G401.6 (cell line): ENCODE data around the gene LRRC57.

Experiments used
- FAIRE-seq: peaks from 2 replicates; lab custom pipeline; 2012; peaks lifted over from hg19 to GRCh38; lab: Jason Lieb, UNC

LRRC57 gene

DNA sequence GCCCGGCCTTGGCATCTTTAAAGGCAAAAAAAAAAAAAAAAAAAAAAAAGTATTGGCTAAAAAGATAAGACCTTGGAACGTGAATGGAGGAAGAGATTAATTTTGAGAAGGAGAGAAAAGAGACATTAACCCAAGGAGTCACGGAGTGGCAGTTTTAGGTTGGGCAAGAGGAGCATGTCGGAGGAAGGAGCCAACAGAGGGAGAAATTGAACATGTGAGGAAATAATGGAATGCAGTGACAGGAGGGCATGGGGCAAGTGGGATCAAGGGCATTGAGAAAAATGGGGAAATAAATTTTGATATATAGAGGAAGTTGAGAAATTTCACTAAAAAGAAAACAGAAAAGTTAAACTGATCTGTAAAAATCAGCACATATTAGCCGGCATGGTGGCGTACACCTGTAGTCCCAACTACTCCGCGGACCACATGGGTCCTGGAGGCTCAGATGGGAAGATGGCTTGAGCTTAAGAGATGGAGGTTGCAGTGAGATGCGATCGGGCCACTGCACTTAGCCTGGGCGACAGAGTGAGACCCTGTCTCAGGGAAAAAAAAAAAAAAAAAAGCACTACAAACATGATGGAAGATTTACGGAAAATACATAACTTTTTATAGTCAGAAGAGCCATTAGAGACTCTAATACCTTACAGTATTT is 1.3 kb upstream of the LRRC57 start:
- no peak for FAIRE-seq

DNA sequence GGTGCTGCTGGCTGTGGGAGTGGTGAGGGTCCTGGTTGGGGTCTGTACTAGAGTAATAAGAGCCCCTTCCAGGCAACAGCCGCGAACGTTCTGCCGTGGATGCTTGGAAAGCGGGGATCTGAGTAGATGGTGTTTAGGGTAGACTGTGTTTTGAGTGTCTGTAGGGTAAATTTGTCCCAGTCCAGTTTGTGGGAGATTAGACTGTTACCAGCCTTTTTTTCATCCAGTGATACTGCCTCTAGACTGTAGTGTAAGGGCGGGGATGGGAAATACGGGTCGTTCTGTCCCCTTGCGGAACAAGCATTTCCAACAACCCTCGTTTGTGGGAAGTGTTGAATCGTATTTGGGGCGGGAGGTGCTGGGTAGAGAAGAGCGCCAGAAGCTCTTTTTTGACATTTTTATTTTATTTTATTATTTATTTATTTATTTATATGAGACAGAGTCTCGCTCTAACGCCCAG is 469 bp upstream of the LRRC57 start:
- FAIRE-seq = no peak

DNA sequence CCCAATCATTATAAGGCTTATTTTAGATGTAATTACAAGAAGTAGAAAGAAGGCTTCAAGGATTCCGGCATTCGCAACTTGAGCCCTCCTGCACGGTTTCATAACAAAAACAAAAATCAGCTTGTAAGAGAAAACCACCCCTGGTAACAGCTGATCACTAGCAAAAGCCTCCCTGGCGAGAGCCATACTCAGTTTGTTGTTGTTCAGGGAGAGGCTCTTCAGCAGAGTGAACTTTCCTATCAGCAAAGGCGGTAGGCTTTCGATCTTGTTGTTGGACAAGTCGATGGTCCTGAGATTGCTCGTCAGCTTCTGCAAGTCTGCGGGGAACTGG is 710 bp downstream of the LRRC57 start:
- no peak for FAIRE-seq

- FAIRE-seq = no peak
Measured at GRCh38 chr15:42544853-42545629, 3.6 kb downstream of the LRRC57 start.

GRCh38 chr15:42533246-42533645 is 15.3 kb downstream of the LRRC57 start:
- FAIRE-seq = no peak

DNA sequence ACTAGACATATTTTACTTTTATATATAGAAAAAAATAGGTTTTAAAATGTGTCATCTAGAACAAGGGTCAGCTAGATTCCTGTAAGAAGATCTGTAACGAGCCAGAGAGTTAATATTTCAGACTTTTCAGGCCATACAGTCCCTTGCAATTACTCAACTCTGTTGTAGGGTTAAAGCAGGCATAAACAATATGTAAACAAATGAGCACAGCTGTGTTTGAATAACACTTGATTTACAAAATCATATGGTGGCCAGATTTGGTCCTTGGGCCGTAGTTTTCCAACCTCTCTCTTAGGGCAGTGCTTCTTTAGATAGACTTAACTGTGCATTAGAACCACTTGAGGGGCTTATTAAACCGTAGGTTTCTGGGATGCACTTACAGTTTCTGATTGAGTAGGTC is 19.6 kb downstream of the LRRC57 start:
- FAIRE-seq = no peak

GRCh38 chr15:42523331-42523730 is 25.3 kb downstream of the LRRC57 start:
- no peak for FAIRE-seq

- no peak for FAIRE-seq
Measured at GRCh38 chr15:42511007-42511391, 37.6 kb downstream of the LRRC57 start.

DNA sequence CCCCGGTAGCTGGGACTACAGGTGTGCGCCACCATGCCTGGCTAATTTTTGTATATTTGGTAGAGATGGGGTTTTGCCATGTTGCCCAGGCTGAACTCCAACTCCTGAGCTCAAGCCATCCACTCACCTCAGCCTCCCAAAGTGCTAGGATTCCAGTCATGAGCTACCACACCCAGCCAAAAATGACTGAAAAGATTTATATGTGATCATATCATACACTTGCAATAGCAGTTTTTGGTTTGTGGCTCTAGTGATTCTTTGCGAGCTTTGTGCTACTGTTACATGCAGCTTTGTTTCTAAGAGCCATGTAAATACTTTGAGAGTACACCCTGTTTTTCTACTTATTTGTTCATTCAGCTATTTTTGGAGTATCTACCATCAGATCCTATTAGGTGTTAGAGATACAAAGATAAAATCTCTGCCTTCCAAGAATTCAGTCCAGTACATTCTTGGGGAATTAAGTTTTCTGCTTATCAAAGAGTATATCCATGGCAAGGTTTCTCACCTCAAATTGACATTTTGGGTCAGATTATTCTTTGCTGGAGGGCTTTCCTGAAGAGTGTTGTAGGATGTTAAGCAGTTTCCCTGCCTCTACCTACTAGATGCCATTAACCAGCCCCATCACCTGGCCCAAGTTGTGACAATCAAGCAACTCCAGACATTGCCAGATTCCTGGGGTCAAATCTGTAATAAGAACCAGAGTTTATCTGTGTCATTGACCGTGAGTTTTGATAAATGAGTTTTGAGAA is 38.2 kb downstream of the LRRC57 start:
- FAIRE-seq = no peak

DNA sequence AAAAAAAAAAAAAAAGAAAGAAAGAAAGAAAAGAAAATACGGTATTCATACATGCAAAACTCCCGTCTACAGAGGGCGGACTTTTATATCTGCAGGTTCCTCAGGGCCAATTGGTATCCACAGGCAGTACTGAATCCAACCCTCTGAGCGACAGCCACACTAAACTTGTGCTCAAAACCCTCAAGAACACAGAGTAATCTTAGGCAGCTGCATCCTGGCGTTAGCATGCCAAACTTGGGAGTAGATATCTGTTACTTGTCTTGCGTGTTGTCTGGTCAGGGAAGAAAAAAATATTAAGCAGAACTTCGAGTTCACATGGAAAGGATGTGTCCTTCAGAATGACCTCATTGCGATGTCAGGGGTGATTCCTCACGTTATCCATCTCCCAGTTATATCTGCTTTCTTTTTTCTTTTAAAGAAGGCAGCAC is 40.3 kb downstream of the LRRC57 start:
- no peak for FAIRE-seq

DNA sequence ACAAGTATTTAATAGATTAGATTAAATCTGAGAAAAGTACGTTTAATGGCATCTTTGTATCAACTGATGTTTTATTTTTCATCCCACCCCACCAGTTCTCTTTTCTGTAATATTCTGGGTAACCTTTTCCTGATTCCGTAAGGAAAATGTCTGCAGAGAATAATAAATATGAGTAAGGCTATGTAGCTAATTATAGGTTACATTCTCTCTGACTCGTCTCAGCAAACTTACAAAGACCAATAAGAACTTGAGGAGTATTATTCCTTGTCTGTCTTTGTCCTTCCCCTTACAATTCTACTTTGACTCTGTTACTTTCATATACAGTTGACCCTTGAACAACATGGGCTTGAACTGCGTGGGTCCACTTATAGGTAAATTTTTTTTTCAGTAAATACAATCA is 41.1 kb downstream of the LRRC57 start:
- FAIRE-seq = no peak

DNA sequence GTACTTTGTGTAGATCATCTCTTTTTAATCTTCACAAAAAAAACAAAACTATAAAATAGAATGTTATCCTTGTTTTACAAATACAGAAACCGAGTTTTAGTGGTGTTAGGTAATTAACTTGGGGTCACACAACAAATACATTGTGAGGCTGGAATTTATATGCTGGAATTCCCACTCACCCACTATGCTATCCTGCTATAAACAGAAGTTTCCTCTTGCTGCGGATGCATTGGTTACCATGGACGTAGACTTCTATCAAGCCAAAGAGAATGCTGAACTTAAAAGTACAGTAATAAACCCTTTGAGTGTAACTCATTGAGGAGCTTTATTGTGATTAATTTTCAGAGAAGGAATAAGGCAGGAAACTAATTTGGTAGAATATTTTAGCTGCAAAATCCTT is 44.0 kb downstream of the LRRC57 start:
- FAIRE-seq = no peak

DNA sequence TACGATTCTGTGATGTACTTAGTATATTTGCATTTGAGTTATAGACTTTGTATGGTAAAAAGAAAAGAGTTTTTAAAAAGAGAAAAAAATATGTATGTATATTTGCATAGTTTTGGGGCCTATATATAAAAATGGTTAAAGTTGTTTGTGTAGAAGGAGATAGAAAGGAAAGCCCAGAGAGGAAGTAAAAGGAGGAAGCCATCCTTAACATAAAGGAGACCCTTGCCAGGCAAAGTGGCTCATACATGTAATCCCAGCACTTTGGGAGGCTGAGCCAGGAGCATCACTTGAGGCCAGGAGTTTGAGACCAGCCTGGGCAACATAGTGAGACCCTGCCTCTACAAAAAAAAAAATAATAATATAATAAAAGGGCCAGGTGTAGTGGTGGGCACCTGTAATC is 44.8 kb downstream of the LRRC57 start:
- FAIRE-seq = no peak

DNA sequence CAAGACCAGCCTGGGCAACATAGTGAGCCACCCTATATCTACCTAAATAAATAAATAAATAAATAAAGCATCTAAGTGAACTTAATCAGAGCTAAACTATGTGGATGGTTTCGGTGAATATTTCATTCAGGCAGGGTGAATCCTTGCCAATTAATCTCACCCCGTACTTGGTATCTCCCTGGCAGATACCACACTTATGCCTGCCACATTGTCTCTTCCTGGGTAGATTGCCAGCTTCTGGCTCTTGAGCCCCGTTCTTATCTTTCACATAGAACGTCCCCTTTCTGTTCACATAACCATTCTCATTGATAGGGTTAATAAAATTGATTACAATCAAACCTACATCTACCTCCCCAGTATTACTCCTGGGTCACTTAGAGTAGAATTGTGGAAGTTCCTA is 46.1 kb downstream of the LRRC57 start:
- FAIRE-seq = no peak

DNA sequence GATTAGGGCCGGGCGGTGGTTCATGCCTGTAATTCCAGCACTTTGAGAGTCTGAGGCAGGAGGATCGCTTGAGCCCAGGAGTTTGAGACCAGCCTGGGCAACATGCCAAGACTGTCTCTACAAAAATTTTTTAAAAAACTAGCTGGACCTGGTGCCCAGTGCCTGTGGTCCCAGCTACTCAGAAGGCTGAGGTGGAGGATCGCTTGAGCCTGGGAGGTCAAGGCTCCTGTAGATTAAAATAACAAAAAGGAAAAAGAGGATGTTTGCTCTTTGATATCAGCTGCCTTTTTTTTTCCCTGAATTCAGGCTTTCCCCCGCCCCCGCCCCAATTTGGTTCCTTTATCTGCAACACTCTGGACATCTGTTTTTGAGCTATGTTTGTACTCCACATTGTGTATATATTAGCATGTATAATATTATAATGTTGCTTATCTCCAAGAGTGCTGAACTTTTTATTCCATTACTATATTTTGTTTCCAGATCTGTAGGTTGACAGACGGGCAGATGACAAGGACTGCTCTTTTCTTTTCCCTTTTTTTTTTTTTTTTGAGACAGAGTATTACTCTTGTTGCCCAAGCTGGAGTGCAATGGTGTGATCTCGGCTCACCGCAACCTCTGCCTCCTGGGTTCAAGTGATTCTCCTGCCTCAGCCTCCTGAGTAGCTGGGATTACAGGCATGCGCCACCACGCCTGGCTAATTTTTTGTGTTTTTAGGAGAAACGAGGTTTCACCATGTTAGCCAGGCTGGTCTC is 48.6 kb downstream of the LRRC57 start:
- no peak for FAIRE-seq

DNA sequence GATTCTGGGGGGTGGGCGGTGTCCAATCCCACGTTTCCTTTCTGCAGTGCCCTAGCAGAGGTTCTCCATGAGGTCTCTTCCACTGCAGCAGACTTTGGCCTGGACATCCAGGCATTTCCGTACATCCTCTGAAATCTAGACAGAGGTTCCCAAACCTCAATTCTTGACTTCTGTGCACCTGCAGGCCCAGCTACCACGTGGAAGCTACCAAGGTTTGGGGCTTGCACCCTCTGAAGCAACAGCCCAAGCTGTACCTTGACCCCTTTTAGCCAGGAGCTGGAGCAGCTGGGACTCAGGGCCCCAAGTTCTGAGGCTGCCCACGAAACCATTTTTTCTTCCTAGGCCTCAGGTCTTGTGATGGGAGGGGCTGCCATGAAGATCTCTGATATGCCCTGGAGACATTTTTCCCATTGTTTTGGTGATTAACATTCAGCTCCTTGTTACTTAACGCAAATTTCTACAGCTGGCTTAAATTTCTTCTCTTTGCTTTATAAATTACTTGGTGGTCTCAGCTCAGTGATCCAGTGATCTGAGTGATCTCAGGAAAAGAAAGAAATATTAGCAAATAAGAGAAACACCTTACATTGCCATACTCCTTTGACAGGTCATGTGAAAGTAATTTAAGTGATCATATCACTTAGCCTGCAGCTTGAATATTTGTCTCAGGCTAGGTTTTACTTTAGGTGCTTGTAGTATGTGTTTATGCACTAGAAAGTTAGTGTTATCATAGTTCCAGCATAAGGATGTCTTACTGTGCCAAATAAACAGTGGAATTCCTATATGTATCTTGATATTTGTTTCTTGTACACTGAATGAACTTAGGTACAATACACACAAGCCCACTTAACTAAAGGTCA is 50.2 kb downstream of the LRRC57 start:
- no peak for FAIRE-seq

DNA sequence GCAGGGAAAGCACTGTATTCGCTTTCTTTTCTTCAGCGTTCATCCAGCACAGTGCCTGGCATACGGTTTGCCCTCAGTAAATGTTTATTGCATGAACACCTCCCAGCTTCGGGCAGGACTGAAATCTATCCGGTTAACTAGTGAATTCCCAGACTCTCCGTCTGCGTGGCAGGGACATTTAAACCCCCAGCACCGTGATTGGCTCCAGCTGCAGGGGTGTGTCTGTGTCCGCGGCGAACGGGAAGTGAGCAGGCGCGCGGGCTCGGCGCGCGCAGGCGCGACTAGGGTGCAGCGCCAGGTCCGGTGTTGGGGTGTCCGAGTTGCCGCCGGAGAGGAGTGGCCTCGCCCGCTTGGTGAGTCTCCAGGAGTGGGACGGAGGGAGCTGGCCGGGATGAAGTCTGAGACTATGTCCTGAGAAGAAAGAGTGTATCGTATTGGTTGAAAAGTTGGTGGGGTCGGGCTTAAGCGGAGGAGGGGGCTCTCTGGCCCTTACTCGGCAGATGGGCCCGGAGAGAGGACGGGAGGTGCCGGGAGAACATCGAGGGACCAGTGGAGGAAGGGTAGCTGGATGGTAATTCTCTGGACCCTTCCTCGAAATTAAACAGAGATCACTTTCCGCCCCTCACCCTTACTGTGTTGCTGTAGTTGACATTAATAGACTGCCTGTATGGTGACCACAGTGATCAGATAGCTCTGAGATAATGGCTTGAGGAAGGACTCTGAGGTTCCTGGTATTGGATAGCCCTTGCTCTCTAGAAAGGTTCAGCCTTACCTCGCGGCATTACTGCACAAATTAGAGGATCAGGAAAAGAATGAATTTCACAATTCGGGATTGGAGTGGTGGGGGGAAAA is 53.0 kb downstream of the LRRC57 start, which contains the start of gene SNAP23:
Gene SNAP23, plus strand, starts transcription at position 274 of the 852 bp plus-strand sequence. CDS start 16,213 bp downstream, outside the sequence.
- FAIRE-seq = peak; percentile 87

- no peak for FAIRE-seq
Measured at GRCh38 chr15:42494998-42495360, 53.6 kb downstream of the LRRC57 start.

GRCh38 chr15:42493679-42494078 is 54.9 kb downstream of the LRRC57 start:
- no peak for FAIRE-seq

DNA sequence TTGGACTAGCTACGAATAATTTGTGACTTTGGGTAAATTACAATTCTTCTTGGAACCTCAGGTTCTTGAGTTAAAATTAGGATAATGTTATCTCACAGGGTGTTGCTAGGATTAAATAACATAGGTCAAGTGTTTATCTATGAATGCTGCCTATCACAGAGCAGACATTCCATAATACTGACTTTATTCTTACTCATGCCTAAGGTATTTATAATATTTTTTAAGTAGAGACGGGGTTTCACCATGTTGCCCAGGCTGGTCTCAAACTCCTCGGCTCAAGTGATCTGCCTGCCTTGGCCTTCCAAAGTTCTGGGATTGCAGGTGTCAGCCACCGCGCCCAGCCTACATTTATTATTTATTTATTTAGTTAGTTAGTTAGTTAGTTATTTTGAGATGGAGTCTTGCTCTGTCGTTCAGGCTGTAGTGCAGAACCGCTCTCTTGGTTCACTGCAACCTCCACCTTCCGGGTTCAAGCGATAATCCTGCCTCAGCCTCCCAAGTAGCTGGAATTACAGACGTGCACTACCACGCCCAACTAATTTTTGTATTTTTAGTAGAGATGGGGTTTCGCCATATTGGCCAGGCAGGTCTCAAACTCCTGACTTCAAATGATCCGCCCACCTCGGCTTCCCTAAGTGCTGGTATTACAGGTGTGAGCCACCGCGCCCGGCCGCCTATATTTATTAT is 56.9 kb downstream of the LRRC57 start:
- FAIRE-seq = no peak
